HepG2 (cell line): Measurements from ENCODE around the gene ACACA. TPM values are rescaled to one million over a fixed set of nuclear protein-coding genes. Genes with fewer than 3 reads are reported as not detected.

ENCODE experiments used
- ATAC-seq: fragments of 200-7000 bp; cut with Tn5 transposase; 3 replicates; pipeline ENCODE4 v1.9.1; 2020; ENCODE audit warnings: mild to moderate bottlenecking, moderate library complexity
- BruUV-seq: library from RNA; stranded (reverse); fragments of 400-500 nt; replicated peaks from 2 replicates; lab custom pipeline; 2021; lab: Mats Ljungman, UMichigan
- CTCF ChIA-PET: fragments of 300-600 bp; formaldehyde crosslinking; extraction: SDS; loops from one replicate; lab custom pipeline; 2021; ENCODE audit warnings: low total read pairs, inconsistent platforms, low intra/inter-chr PET ratio; lab: Yijun Ruan, JAX
- POLR2A ChIA-PET: fragments of 350-600 bp; sonication (Branson Sonifier 250); formaldehyde crosslinking; loops from one replicate; lab custom pipeline; 2020; ENCODE audit warnings: antibody characterized with exemption, inconsistent platforms; lab: Yijun Ruan, JAX
- DNase-seq: peaks from one replicate; pipeline ENCODE4 v3.0.0-alpha.2; 2015; ENCODE audit warnings: low spot score
- FAIRE-seq: peaks from 3 replicates; lab custom pipeline; 2011; peaks lifted over from hg19 to GRCh38; lab: Jason Lieb, UNC
- H2AFZ ChIP-seq: one replicate; pipeline ENCODE4 v1.6.1; 2011; ENCODE audit warnings: low read length, inconsistent platforms
- H3K27ac ChIP-seq: fragments of 300-600 bp; 3 replicates; pipeline ENCODE4 v1.8.0; 2011; ENCODE audit warnings: mixed run types, mild to moderate bottlenecking, mixed read lengths, low read length, inconsistent platforms; ENCODE audit not compliant: insufficient read depth; ENCODE audit errors: extremely low read length
- H3K27me3 ChIP-seq, 2 experiments: fragments of 200-600 bp in 1 of 2; 2 replicates in 1 of 2; 3 replicates in 1 of 2; pipeline versions ENCODE4 v1.6.0 to v1.8.0; 2011; ENCODE audit warnings: low read length in 2 of 2, mild to moderate bottlenecking in 2 of 2, moderate library complexity in 2 of 2, inconsistent platforms in 1 of 2; ENCODE audit not compliant: insufficient read depth in 2 of 2, control insufficient read depth in 1 of 2
- H3K36me3 ChIP-seq, 2 experiments: fragments of 200-600 bp in 1 of 2; replicated peaks in 1 of 2; 2 replicates in 1 of 2; 3 replicates in 1 of 2; pipeline versions ENCODE4 v1.5.1 to v1.8.0; 2011; ENCODE audit warnings: low read length in 2 of 2, inconsistent platforms in 1 of 2; ENCODE audit not compliant: insufficient read depth in 2 of 2, control insufficient read depth in 1 of 2
- H3K4me1 ChIP-seq: 2 replicates; pipeline ENCODE4 v1.5.1; 2012; ENCODE audit warnings: low read length, inconsistent platforms; ENCODE audit not compliant: insufficient read depth
- H3K4me2 ChIP-seq: 2 replicates; pipeline ENCODE4 v1.6.0; 2011; ENCODE audit warnings: low read depth, low read length, inconsistent platforms
- H3K4me3 ChIP-seq, 3 experiments: fragments of 200-600 bp in 1 of 3; sonication (generic), shearing (Covaris generic) in 1 of 3; replicated peaks in 1 of 3; 2 replicates each; pipeline ENCODE4 v1.5.1; 2011 to 2016; ENCODE audit warnings: low read length in 3 of 3, inconsistent platforms in 2 of 3, low read depth in 2 of 3, mild to moderate bottlenecking in 2 of 3, control low read depth in 1 of 3, mixed read lengths in 1 of 3; ENCODE audit not compliant: insufficient read depth in 1 of 3
- H3K79me2 ChIP-seq: one replicate; pipeline ENCODE4 v1.6.1; 2011; ENCODE audit warnings: low read length, inconsistent platforms; ENCODE audit not compliant: insufficient read depth
- H3K9ac ChIP-seq: 2 replicates; pipeline ENCODE4 v1.6.0; 2011; ENCODE audit warnings: mild to moderate bottlenecking, low read depth, low read length, inconsistent platforms; ENCODE audit not compliant: insufficient read depth
- H3K9me3 ChIP-seq: 2 replicates; pipeline ENCODE4 v1.5.1; 2012; ENCODE audit warnings: mild to moderate bottlenecking, low read length
- H4K20me1 ChIP-seq: 2 replicates; pipeline ENCODE4 v1.6.0; 2011; ENCODE audit warnings: inconsistent platforms, mild to moderate bottlenecking, low read length, moderate library complexity; ENCODE audit not compliant: insufficient read depth
- GATAD2A ChIP-seq: IDR thresholded peaks from 2 replicates; pipeline ENCODE4 v1.6.1; 2016
- HBP1 ChIP-seq: IDR thresholded peaks from 2 replicates; pipeline ENCODE4 v1.6.1; 2016; ENCODE audit warnings: low read depth, control low read depth
- KLF9 ChIP-seq: IDR thresholded peaks from 2 replicates; pipeline ENCODE4 v1.6.1; 2016; ENCODE audit warnings: low read depth
- NR1H2 ChIP-seq: sonication (generic); formaldehyde crosslinking; IDR thresholded peaks from 2 replicates; pipeline ENCODE4 v1.8.1; 2022; ENCODE audit warnings: low read depth, missing genetic modification reagents, borderline replicate concordance
- RBAK ChIP-seq: sonication (generic); formaldehyde crosslinking; IDR thresholded peaks from 2 replicates; pipeline ENCODE4 v1.5.1; 2020; ENCODE audit warnings: mild to moderate bottlenecking, missing genetic modification reagents
- TFAP4 ChIP-seq: sonication (generic); IDR thresholded peaks from 2 replicates; pipeline ENCODE4 v1.6.1; 2016; ENCODE audit warnings: low read depth, borderline replicate concordance
- TSC22D2 ChIP-seq: sonication (generic); formaldehyde crosslinking; IDR thresholded peaks from 2 replicates; pipeline ENCODE4 v1.5.1; 2020; ENCODE audit warnings: missing genetic modification reagents, mild to moderate bottlenecking, borderline replicate concordance
- ZFP36L2 ChIP-seq: sonication (generic); formaldehyde crosslinking; IDR thresholded peaks from 2 replicates; pipeline ENCODE4 v1.4.0; 2020; ENCODE audit warnings: missing genetic modification reagents
- ZKSCAN8 ChIP-seq: IDR thresholded peaks from 2 replicates; pipeline ENCODE4 v1.6.1; 2016; ENCODE audit warnings: borderline replicate concordance, missing genetic modification reagents, missing compliant biosample characterization
- WGBS: methylation state at CpG from one replicate; pipeline ENCODE4 v1.1.6; 2017; ENCODE audit warnings: low lambda C conversion rate; 5-methylcytosine and 5-hydroxymethylcytosine counted together
- in situ Hi-C: cut with HindIII; loops from 2 replicates; pipeline ENCODE4 v1.10.0; 2017; ENCODE audit warnings: low pct_unique_long_range_greater_than_20kb; ENCODE audit not compliant: extremely low pct_ligation_motif_present
- intact Hi-C: fragments of 100-400 bp; cut with micrococcal nuclease; formaldehyde crosslinking; loops from one replicate; pipeline ENCODE4 v1.10.0; 2022; ENCODE audit not compliant: unreplicated experiment
- polyA plus RNA-seq, 8 experiments: library from polyadenylated mRNA; depleted of rRNA in 3 of 8; stranded (reverse) in 7 of 8; unstranded in 1 of 8; fragments of >200 nt; fragmentation: Illumina TruSeq in 4 of 8; extraction: Trizol in 4 of 8; gene quantifications; 2 replicates each; pipeline versions ENCODE4 v1.2.1 to v1.2.3, GENCODE V29; 2011 to 2016; ENCODE audit warnings: low read depth in 4 of 8, missing spikeins in 1 of 8, mixed read lengths in 1 of 8; ENCODE audit not compliant: insufficient read depth in 1 of 8
- total RNA-seq, 5 experiments: library from RNA; depleted of rRNA; stranded (reverse); fragments of >200 nt; fragmentation: Illumina TruSeq; extraction: Trizol; gene quantifications; 2 replicates each; pipeline ENCODE4 v1.2.3, GENCODE V29; 2016; ENCODE audit warnings: low read depth in 1 of 5

The ACACA gene
- total and polyA plus RNA-seq, 2 of the 13 experiments (the other 11 are each of a cell fraction or from before 2014, with no cell fraction given) = 39.2 to 47.2 TPM

- POLR2A ChIA-PET = no interaction called here
Observed at GRCh38 chr17:37106049-37106448, 300.6 kb downstream of the ACACA start.

More at GRCh38 chr17:37106049-37106448, 300.6 kb downstream of the ACACA start:
- Histone ChIP-seq H3K27me3 (no peaks in the 10 kb centered on the region), H3K27ac (no peak overlapping the region), H3K36me3 (peaks cover 34 to 73% of the 10 kb centered on the region in 2 experiments), H3K9ac (no peak overlapping the region), H3K79me2 (no peaks in the 10 kb centered on the region), H3K4me1 (no peaks in the 10 kb centered on the region), H3K4me3 (no peak overlapping the region), H3K9me3 (no peaks in the 10 kb centered on the region), H2AFZ (no peak overlapping the region), H3K4me2 (no peak overlapping the region), H4K20me1 (no peaks in the 10 kb centered on the region)
- intact Hi-C loops = no loop called here
- CTCF ChIA-PET = no interaction called here
- DNase-seq (no peak), ATAC-seq (no peak), FAIRE-seq (no peak)
- in situ Hi-C loops = no loop called here
- no peak for TF ChIP-seq HBP1 (CRISPR knock-in tag)
- TF ChIP-seq KLF9 (CRISPR knock-in tag) = no peak
- TF ChIP-seq GATAD2A = no peak
- TF ChIP-seq TFAP4 = no peak
- TF ChIP-seq TSC22D2 (CRISPR knock-in tag) = no peak
- no peak for TF ChIP-seq RBAK
- TF ChIP-seq ZKSCAN8 (CRISPR knock-in tag) = no peak
- no peak for TF ChIP-seq ZFP36L2
- no peak for TF ChIP-seq NR1H2 (CRISPR knock-in tag)
- 93% methylated on average over 1 of the region's 1 CpG for WGBS
- BruUV-seq = no TSS peak
